A673 (cell line): ENCODE results near the gene CDH4. TPM values are rescaled to one million over a fixed set of nuclear protein-coding genes. Genes with fewer than 3 reads are reported as not detected.

Experiments used
- BruUV-seq: library from RNA; stranded (reverse); fragments of 400-500 nt; replicated peaks from 2 replicates; lab custom pipeline; 2021; lab: Mats Ljungman, UMichigan
- CTCF ChIA-PET: fragments of 300-600 bp; sonication (Branson Sonifier 250); formaldehyde crosslinking; loops from one replicate; lab custom pipeline; 2022; ENCODE audit warnings: antibody characterized with exemption; lab: Charles Lee
- POLR2A ChIA-PET: fragments of 300-600 bp; sonication (Branson Sonifier 250); formaldehyde crosslinking; loops from one replicate; lab custom pipeline; 2022; ENCODE audit warnings: antibody characterized with exemption; ENCODE audit not compliant: low non-redundant PET; lab: Charles Lee
- DNase-seq: peaks from one replicate; pipeline ENCODE4 v3.0.0-alpha.2; 2015; ENCODE audit warnings: low spot score
- H3K27ac ChIP-seq: fragments of 200-600 bp; sonication (generic); 2 replicates; pipeline ENCODE4 v1.5.1; 2016; ENCODE audit warnings: mixed run types, low read depth, mild to moderate bottlenecking, mixed read lengths, antibody characterized with exemption, low read length; ENCODE audit not compliant: poor library complexity, severe bottlenecking
- H3K27me3 ChIP-seq: fragments of 200-600 bp; sonication (generic); replicated peaks from 2 replicates; pipeline ENCODE4 v1.6.1; 2017; ENCODE audit warnings: mixed run types, low read depth, mild to moderate bottlenecking, mixed read lengths, antibody characterized with exemption, low read length; ENCODE audit not compliant: insufficient read depth, poor library complexity
- H3K36me3 ChIP-seq: fragments of 200-600 bp; sonication (generic); 2 replicates; pipeline ENCODE4 v1.6.1; 2016; ENCODE audit warnings: mixed run types, mild to moderate bottlenecking, mixed read lengths, antibody characterized with exemption, low read length; ENCODE audit not compliant: insufficient read depth, poor library complexity, severe bottlenecking
- H3K4me1 ChIP-seq: fragments of 200-600 bp; sonication (generic); 2 replicates; pipeline ENCODE4 v1.6.1; 2017; ENCODE audit warnings: mixed run types, mild to moderate bottlenecking, mixed read lengths, antibody characterized with exemption, low read length; ENCODE audit not compliant: insufficient read depth, poor library complexity, severe bottlenecking
- H3K4me3 ChIP-seq: fragments of 200-600 bp; sonication (generic); 2 replicates; pipeline ENCODE4 v1.5.1; 2016; ENCODE audit warnings: low read depth, mixed run types, mild to moderate bottlenecking, mixed read lengths, low read length; ENCODE audit not compliant: poor library complexity, severe bottlenecking
- H3K9me3 ChIP-seq: fragments of 200-600 bp; sonication (generic); 2 replicates; pipeline ENCODE4 v1.6.1; 2016; ENCODE audit warnings: mixed run types, low read depth, mild to moderate bottlenecking, mixed read lengths, antibody characterized with exemption, low read length; ENCODE audit not compliant: poor library complexity, severe bottlenecking
- CTCF ChIP-seq: fragments of 300-800, 200-600 bp; sonication (generic); conservative IDR thresholded peaks from 2 replicates; pipeline ENCODE4 v1.5.1; 2017; ENCODE audit warnings: low read depth, mild to moderate bottlenecking, antibody characterized with exemption, low read length, moderate library complexity, mixed read lengths
- EZH2 ChIP-seq: fragments of 200-600 bp; sonication (generic); IDR thresholded peaks from 2 replicates; pipeline ENCODE4 v1.6.1; 2017; ENCODE audit warnings: borderline replicate concordance, low read depth, mild to moderate bottlenecking, mixed read lengths, antibody characterized with exemption, low read length; ENCODE audit not compliant: poor library complexity, severe bottlenecking
- intact Hi-C: fragments of 100-400 bp; cut with micrococcal nuclease; formaldehyde crosslinking; loops from one replicate; pipeline ENCODE4 v1.10.0; 2022; ENCODE audit not compliant: unreplicated experiment
- total RNA-seq: library from RNA; stranded (reverse); gene quantifications from 2 replicates; pipeline ENCODE4 v1.2.3, GENCODE V29; 2021

CDH4 gene
- total RNA-seq, 1 experiment from 2014 or later, result 8.3 TPM

DNA sequence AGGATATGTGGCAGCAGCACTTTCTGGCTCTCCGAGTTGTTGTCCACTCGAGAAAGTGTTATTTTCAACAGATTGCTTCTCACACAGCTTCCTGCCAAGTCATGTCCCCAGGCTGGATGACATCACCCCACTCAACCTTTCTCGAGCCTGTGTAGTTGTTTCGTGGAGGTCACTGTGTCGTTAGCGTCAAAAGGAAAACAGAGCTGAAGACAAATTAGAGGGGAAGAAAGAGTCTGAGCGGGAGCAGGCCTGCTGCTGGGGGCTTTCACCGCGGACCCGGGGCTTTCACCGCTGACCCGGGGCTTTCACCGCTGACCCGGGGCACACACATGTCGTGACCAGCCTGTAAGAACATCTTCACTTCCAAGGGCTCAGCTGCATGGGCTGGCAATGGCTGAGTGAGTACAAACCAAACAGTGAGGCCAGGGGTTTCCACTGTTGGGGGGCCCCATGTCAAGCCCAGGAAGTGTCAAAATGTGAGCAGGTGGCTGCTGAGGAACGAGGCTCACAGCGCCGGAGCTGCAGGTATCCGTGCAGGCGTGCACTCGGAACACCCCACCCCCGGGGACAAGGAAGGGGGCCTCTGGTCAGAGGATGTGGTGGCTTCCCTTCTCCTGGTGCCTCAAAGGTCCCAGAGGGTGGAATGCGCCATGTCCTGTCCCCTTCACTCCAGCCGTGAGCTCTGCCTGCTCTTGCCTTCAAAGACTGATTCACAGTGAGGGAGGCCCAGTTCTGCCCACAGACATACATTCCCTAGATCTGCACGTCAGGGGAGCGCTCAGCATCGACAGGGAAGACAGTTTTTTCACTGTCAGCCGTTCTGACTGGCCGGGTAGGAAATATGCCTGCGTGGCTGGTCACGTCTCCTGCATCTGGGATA, 447.7 kb downstream of the CDH4 start:
- ChIA-PET POLR2A (no interaction called here), CTCF (no interaction called here)
- TF ChIP-seq CTCF (no peak), EZH2 (no peak)
- Histone ChIP-seq H3K27ac (no peak overlapping the region), H3K4me3 (no peak overlapping the region), H3K9me3 (no peaks in the 10 kb centered on the region), H3K36me3 (no peaks in the 10 kb centered on the region), H3K27me3 (peaks cover 55% of the 10 kb centered on the region), H3K4me1 (no peaks in the 10 kb centered on the region)
- intact Hi-C loops, result no loop called here
- BruUV-seq, result no TSS peak
- no peak for DNase-seq

DNA sequence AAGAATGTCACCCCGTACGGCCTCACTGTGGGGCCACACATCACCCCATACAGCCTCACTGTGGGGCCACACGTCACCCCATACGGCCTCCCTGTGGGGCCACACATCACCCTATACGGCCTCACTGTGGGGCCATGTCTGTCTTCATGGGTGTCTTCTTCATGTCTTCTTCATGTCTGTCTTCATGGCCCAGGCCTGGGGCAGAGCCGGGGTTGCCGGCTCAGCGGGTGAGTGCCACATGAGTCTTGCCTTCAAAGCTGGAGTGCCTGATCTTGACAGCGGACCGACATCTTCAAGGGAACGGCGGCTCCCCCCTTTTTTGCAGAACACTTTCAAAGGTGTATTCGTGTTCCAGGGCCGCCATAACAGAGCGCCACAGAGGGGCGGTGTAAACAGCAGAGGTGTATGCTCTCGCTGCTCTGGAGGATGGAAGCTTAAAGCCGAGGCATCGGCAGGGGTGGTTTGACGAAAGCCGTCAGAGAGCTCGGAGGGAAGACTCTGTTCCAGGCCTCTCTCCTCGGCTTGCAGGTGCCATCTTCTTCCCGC, 448.6 kb downstream of the CDH4 start:
- Histone ChIP-seq H3K27ac (no peak overlapping the region), H3K4me3 (no peak overlapping the region), H3K9me3 (no peaks in the 10 kb centered on the region), H3K27me3 (peaks cover 56% of the 10 kb centered on the region), H3K36me3 (no peaks in the 10 kb centered on the region), H3K4me1 (no peaks in the 10 kb centered on the region)
- no TSS peak for BruUV-seq
- intact Hi-C loops, result no loop called here
- POLR2A ChIA-PET, result no interaction called here
- CTCF ChIA-PET, result no interaction called here
- TF ChIP-seq CTCF, result no peak
- TF ChIP-seq EZH2, result no peak
- DNase-seq, result no peak

DNA sequence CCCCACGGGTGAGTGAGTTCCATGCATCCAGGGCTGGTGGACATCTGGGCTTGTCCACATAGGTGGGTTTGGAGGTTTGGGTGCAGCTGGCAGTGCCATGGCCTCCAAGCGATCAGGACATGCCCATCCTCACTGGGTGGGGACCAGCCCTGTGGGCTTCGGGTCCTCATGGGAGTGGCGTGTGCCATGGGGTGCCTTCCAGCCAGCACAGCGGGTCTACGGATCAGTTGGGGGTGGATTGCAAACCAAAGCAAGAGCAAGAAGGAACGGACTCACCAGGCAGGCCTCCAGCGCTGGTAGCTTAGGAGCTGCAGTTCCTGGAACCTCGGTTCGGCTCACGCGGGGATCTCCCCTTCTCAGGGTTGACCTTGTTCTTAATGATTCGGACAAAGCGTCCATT, 449.3 kb downstream of the CDH4 start:
- peaks cover 57% of the 10 kb centered on the region for H3K27me3 ChIP-seq
- H3K4me1 ChIP-seq, result no peaks in the 10 kb centered on the region
- no peak for DNase-seq
- ChIA-PET CTCF (no interaction called here), POLR2A (no interaction called here)
- BruUV-seq, result no TSS peak
- H3K27ac ChIP-seq, result no peak overlapping the region
- H3K36me3 ChIP-seq, result no peaks in the 10 kb centered on the region
- no peak overlapping the region for H3K4me3 ChIP-seq
- H3K9me3 ChIP-seq, result no peaks in the 10 kb centered on the region
- intact Hi-C loops, result no loop called here
- TF ChIP-seq EZH2 (no peak), CTCF (no peak)
